Natural killer cell (primary cell): ENCODE measurements around the gene KIF3A. TPM values are rescaled to one million over a fixed set of nuclear protein-coding genes. Genes with fewer than 3 reads are reported as not detected.

Experiments used
- ATAC-seq, 3 donors: fragments of 150-1000 bp in 2 of 3; fragments of 200-7000 bp in 1 of 3; cut with Tn5 transposase; 1 replicate in 1 of 3; 2 replicates in 2 of 3; pipeline ENCODE4 v1.10.0; 2021; ENCODE audit warnings: mild to moderate bottlenecking in 2 of 3, moderate library complexity in 2 of 3
- DNase-seq, 2 donors: peaks; one replicate each; pipeline versions ENCODE4 v3.0.0 to v3.0.0-alpha.2; 2013 to 2021; ENCODE audit warnings: mixed read lengths in 1 of 2
- H3K27ac ChIP-seq: one replicate; pipeline ENCODE4 v1.5.1; 2013; ENCODE audit warnings: mild to moderate bottlenecking, low read length
- H3K27me3 ChIP-seq: one replicate; pipeline ENCODE4 v1.6.1; 2013; ENCODE audit warnings: low read length; ENCODE audit not compliant: control insufficient read depth, insufficient read depth
- H3K36me3 ChIP-seq: one replicate; pipeline ENCODE4 v1.6.1; 2013; ENCODE audit warnings: low read length; ENCODE audit not compliant: control insufficient read depth, insufficient read depth
- H3K4me1 ChIP-seq: one replicate; pipeline ENCODE4 v1.6.1; 2013; ENCODE audit warnings: low read length; ENCODE audit not compliant: control insufficient read depth, insufficient read depth
- H3K4me3 ChIP-seq: one replicate; pipeline ENCODE4 v1.5.1; 2013; ENCODE audit warnings: low read length
- H3K9me3 ChIP-seq: one replicate; pipeline ENCODE4 v1.6.1; 2013; ENCODE audit warnings: low read length; ENCODE audit not compliant: control insufficient read depth, insufficient read depth
- H3K27ac Mint-ChIP-seq, 2 donors: one replicate each; pipeline ENCODE4 v1.8.0; 2022; ENCODE audit warnings: mild to moderate bottlenecking in 2 of 2, mixed read lengths in 2 of 2, moderate library complexity in 1 of 2
- H3K27me3 Mint-ChIP-seq, 2 donors: one replicate each; pipeline ENCODE4 v1.8.0; 2022; ENCODE audit warnings: low read depth in 2 of 2, mixed read lengths in 2 of 2
- H3K36me3 Mint-ChIP-seq: one replicate; pipeline ENCODE4 v1.8.0; 2022; ENCODE audit warnings: mixed read lengths
- H3K4me1 Mint-ChIP-seq, 2 donors: one replicate each; pipeline ENCODE4 v1.8.0; 2022; ENCODE audit warnings: mixed read lengths in 2 of 2
- H3K4me3 Mint-ChIP-seq: one replicate; pipeline ENCODE4 v1.8.0; 2022; ENCODE audit warnings: mild to moderate bottlenecking, moderate library complexity, mixed read lengths
- H3K9me3 Mint-ChIP-seq, 2 donors: one replicate each; pipeline ENCODE4 v1.8.0; 2022; ENCODE audit warnings: mixed read lengths in 2 of 2
- CTCF ChIP-seq: fragments of 200-600 bp; IDR thresholded peaks from one replicate; pipeline ENCODE4 v1.8.0; 2022; ENCODE audit warnings: antibody characterized with exemption
- WGBS: methylation state at CpG from one replicate; pipeline ENCODE4 v1.1.7; 2013; ENCODE audit warnings: missing lambda C conversion rate; ENCODE audit not compliant: insufficient coverage; 5-methylcytosine and 5-hydroxymethylcytosine counted together
- intact Hi-C: fragments of 100-400 bp; cut with micrococcal nuclease; formaldehyde crosslinking; loops from one replicate; pipeline ENCODE4 v1.14.2; 2022
- total RNA-seq, 4 donors: library from RNA; stranded (reverse); fragments of 120-200 nt in 1 of 4; gene quantifications; one replicate each; pipeline versions ENCODE4 v1.2.3 to v1.2.4, GENCODE V29; 2013 to 2022

Gene KIF3A
- total RNA-seq, 3 donors from 2014 or later (not counting 1 experiment from before 2014, with no cell fraction given) = 13.6 to 19.2 (median 18.6) TPM

- DNase-seq (no peak), ATAC-seq (peak in 1 of 3 donors; percentile 48)
- Histone ChIP-seq H3K9me3 (no peaks in the 10 kb centered on the region), H3K36me3 (no peaks in the 10 kb centered on the region), H3K4me3 (no peak overlapping the region), H3K4me1 (peaks cover 12% of the 10 kb centered on the region), H3K27me3 (no peaks in the 10 kb centered on the region), H3K27ac (no peak overlapping the region)
- Mint-ChIP-seq H3K9me3 (no peaks in the 10 kb centered on the region), H3K36me3 (no peaks in the 10 kb centered on the region), H3K4me1 (peaks cover 0 to 10% of the 10 kb centered on the region in 2 donors), H3K27me3 (peaks cover 3 to 11% of the 10 kb centered on the region in 2 donors), H3K27ac (no peak overlapping the region), H3K4me3 (no peak overlapping the region)
- no peak for TF ChIP-seq CTCF
- intact Hi-C loops = no loop called here
- WGBS = 78% methylated on average over 11 of the region's 13 CpGs
These were observed 62.5 kb downstream of the KIF3A start for GRCh38 chr5:132674671-132675506.

GRCh38 chr5:132673939-132674630 is 63.3 kb downstream of the KIF3A start, which contains the start of gene IL4:
TSS of gene IL4 (plus strand) at chr5:132673989. CDS start at chr5:132674051, 62 bp downstream.
- Histone ChIP-seq H3K4me1 (peaks cover 12% of the 10 kb centered on the region), H3K27ac (no peak within 1 kb of the TSS), H3K36me3 (no peaks in the 10 kb centered on the region), H3K9me3 (no peaks in the 10 kb centered on the region), H3K4me3 (no peak within 1 kb of the TSS), H3K27me3 (no peaks in the 10 kb centered on the region)
- intact Hi-C loops = no loop called here
- peaks cover 4 to 11% of the 10 kb centered on the region in 2 donors for H3K27me3 Mint-ChIP-seq
- no peak for ATAC-seq
- no peak for TF ChIP-seq CTCF
- no peaks in the 10 kb centered on the region for H3K36me3 Mint-ChIP-seq
- WGBS = 88% methylated on average over 14 of the region's 14 CpGs
- no peaks in the 10 kb centered on the region for H3K9me3 Mint-ChIP-seq
- no peak within 1 kb of the TSS for H3K4me3 Mint-ChIP-seq
- no peak within 1 kb of the TSS for H3K27ac Mint-ChIP-seq
- no peak for DNase-seq
- peaks cover 0 to 10% of the 10 kb centered on the region in 2 donors for H3K4me1 Mint-ChIP-seq

GRCh38 chr5:132673488-132673887 is 63.9 kb downstream of the KIF3A start:
- H3K4me1 Mint-ChIP-seq = peaks cover 0 to 10% of the 10 kb centered on the region in 2 donors
- H3K4me3 ChIP-seq = no peak overlapping the region
- no peaks in the 10 kb centered on the region for H3K9me3 ChIP-seq
- 100% methylated on average over 1 of the region's 1 CpG for WGBS
- no peak overlapping the region for H3K27ac Mint-ChIP-seq
- no peak for TF ChIP-seq CTCF
- H3K36me3 ChIP-seq = no peaks in the 10 kb centered on the region
- ATAC-seq (no peak), DNase-seq (no peak)
- intact Hi-C loops = no loop called here
- H3K27me3 Mint-ChIP-seq = peaks cover 4 to 11% of the 10 kb centered on the region in 2 donors
- H3K4me3 Mint-ChIP-seq = no peak overlapping the region
- H3K4me1 ChIP-seq = peaks cover 12% of the 10 kb centered on the region
- no peaks in the 10 kb centered on the region for H3K9me3 Mint-ChIP-seq
- no peaks in the 10 kb centered on the region for H3K27me3 ChIP-seq
- no peak overlapping the region for H3K27ac ChIP-seq
- H3K36me3 Mint-ChIP-seq = no peaks in the 10 kb centered on the region
